Neural cell (in vitro differentiated cells): ENCODE results near the gene WRAP73. TPM values are rescaled to one million over a fixed set of nuclear protein-coding genes. Genes with fewer than 3 reads are reported as not detected.

Source experiments
- H2AFZ ChIP-seq: fragments of 200-600, 300-800 bp; sonication (generic), shearing (Covaris generic); 2 replicates; pipeline ENCODE4 v1.6.0; 2014; ENCODE audit warnings: low read depth, mild to moderate bottlenecking, antibody characterized with exemption, low read length, moderate library complexity
- H3F3A ChIP-seq: fragments of 200-600 bp; shearing (Covaris generic); 2 replicates; pipeline ENCODE4 v1.6.1; 2016; ENCODE audit warnings: mild to moderate bottlenecking, moderate library complexity, mixed read lengths, antibody characterized with exemption, low read length; ENCODE audit not compliant: insufficient read depth, poor library complexity, severe bottlenecking
- H3K27ac ChIP-seq: fragments of 200-600, 300-800 bp; sonication (generic), shearing (Covaris generic); 2 replicates; pipeline ENCODE4 v1.5.1; 2014; ENCODE audit warnings: mild to moderate bottlenecking, low read length, moderate library complexity
- H3K27me3 ChIP-seq: fragments of 300-800, 200-600 bp; sonication (generic), shearing (Covaris generic); 2 replicates; pipeline ENCODE4 v1.6.0; 2014; ENCODE audit warnings: mild to moderate bottlenecking, low read depth, low read length, moderate library complexity; ENCODE audit not compliant: insufficient read depth
- H3K36me3 ChIP-seq: fragments of 300-800, 200-600 bp; sonication (generic), shearing (Covaris generic); 2 replicates; pipeline ENCODE4 v1.5.1; 2014; ENCODE audit warnings: mild to moderate bottlenecking, antibody characterized with exemption, low read length, moderate library complexity; ENCODE audit not compliant: insufficient read depth
- H3K4me2 ChIP-seq: fragments of 300-800, 200-600 bp; sonication (generic), shearing (Covaris generic); 2 replicates; pipeline ENCODE4 v1.6.0; 2014; ENCODE audit warnings: mild to moderate bottlenecking, low read length
- H3K4me3 ChIP-seq: fragments of 300-800, 200-600 bp; sonication (generic), shearing (Covaris generic); 2 replicates; pipeline ENCODE4 v1.5.1; 2014; ENCODE audit warnings: mild to moderate bottlenecking, low read length, moderate library complexity
- H3K79me2 ChIP-seq: fragments of 200-600 bp; shearing (Covaris generic); replicated peaks from 2 replicates; pipeline ENCODE4 v1.6.0; 2014; ENCODE audit warnings: mild to moderate bottlenecking, low read length, moderate library complexity; ENCODE audit not compliant: insufficient read depth
- H3K9ac ChIP-seq: fragments of 300-800, 200-600 bp; sonication (generic), shearing (Covaris generic); 2 replicates; pipeline ENCODE4 v1.6.1; 2016; ENCODE audit warnings: mild to moderate bottlenecking, low read length, mixed read lengths
- H3K9me2 ChIP-seq: fragments of 200-600 bp; shearing (Covaris generic); 2 replicates; pipeline ENCODE4 v1.6.1; 2016; ENCODE audit warnings: mild to moderate bottlenecking, low read length, mixed read lengths; ENCODE audit not compliant: insufficient read depth
- H3K9me3 ChIP-seq: fragments of 200-600, 300-800 bp; sonication (generic), shearing (Covaris generic); 2 replicates; pipeline ENCODE4 v1.6.1; 2016; ENCODE audit warnings: mild to moderate bottlenecking, mixed run types, low read length, moderate library complexity, mixed read lengths
- H4K20me1 ChIP-seq: fragments of 200-600 bp; shearing (Covaris generic); 2 replicates; pipeline ENCODE4 v1.6.1; 2016; ENCODE audit warnings: mild to moderate bottlenecking, mixed run types; ENCODE audit not compliant: insufficient read depth
- EP300 ChIP-seq: fragments of 450-650 bp; conservative IDR thresholded peaks from 2 replicates; pipeline ENCODE4 v1.6.1; 2014; ENCODE audit warnings: antibody characterized with exemption, mild to moderate bottlenecking, moderate library complexity; ENCODE audit not compliant: poor library complexity, severe bottlenecking
- EZH2 ChIP-seq: fragments of 200-600, 300-800 bp; shearing (Covaris generic), sonication (generic); IDR thresholded peaks from 2 replicates; pipeline ENCODE4 v1.6.1; 2014; ENCODE audit warnings: antibody characterized with exemption, low read length, borderline replicate concordance, mild to moderate bottlenecking; ENCODE audit not compliant: insufficient read depth, poor library complexity, severe bottlenecking
- MXI1 ChIP-seq: fragments of 450-650 bp; conservative IDR thresholded peaks from 2 replicates; pipeline ENCODE4 v1.6.1; 2014; ENCODE audit warnings: antibody characterized with exemption, mild to moderate bottlenecking; ENCODE audit not compliant: poor library complexity, severe bottlenecking
- POLR2AphosphoS5 ChIP-seq: IDR thresholded peaks from 2 replicates; pipeline ENCODE4 v1.6.1; 2012
- RAD21 ChIP-seq: fragments of 450-650 bp; conservative IDR thresholded peaks from 2 replicates; pipeline ENCODE4 v1.6.1; 2014; ENCODE audit warnings: antibody characterized with exemption, mild to moderate bottlenecking, moderate library complexity
- SMC3 ChIP-seq: fragments of 450-650 bp; conservative IDR thresholded peaks from 2 replicates; pipeline ENCODE4 v1.6.1; 2014; ENCODE audit warnings: antibody characterized with exemption, mild to moderate bottlenecking, moderate library complexity; ENCODE audit not compliant: poor library complexity
- TAF1 ChIP-seq: IDR thresholded peaks from 2 replicates; pipeline ENCODE4 v1.6.1; 2012; ENCODE audit warnings: low read depth
- polyA plus RNA-seq: library from polyadenylated mRNA; depleted of rRNA; stranded (reverse); fragments of >200 nt; gene quantifications from 2 replicates; pipeline ENCODE4 v1.2.3, GENCODE V29; 2014
- TF ChIP-seq, protein P1 (sequence below): IDR thresholded peaks from 2 replicates; pipeline ENCODE4 v1.6.1; 2012; ENCODE audit warnings: borderline replicate concordance
- TF ChIP-seq, protein P2 (sequence below): fragments of 450-650 bp; IDR thresholded peaks from 2 replicates; pipeline ENCODE4 v1.5.1; 2014; ENCODE audit warnings: antibody characterized with exemption, mild to moderate bottlenecking, moderate library complexity; ENCODE audit not compliant: poor library complexity, severe bottlenecking

WRAP73 gene
- polyA plus RNA-seq, 1 donor from 2014 or later = 32.9 TPM

DNA sequence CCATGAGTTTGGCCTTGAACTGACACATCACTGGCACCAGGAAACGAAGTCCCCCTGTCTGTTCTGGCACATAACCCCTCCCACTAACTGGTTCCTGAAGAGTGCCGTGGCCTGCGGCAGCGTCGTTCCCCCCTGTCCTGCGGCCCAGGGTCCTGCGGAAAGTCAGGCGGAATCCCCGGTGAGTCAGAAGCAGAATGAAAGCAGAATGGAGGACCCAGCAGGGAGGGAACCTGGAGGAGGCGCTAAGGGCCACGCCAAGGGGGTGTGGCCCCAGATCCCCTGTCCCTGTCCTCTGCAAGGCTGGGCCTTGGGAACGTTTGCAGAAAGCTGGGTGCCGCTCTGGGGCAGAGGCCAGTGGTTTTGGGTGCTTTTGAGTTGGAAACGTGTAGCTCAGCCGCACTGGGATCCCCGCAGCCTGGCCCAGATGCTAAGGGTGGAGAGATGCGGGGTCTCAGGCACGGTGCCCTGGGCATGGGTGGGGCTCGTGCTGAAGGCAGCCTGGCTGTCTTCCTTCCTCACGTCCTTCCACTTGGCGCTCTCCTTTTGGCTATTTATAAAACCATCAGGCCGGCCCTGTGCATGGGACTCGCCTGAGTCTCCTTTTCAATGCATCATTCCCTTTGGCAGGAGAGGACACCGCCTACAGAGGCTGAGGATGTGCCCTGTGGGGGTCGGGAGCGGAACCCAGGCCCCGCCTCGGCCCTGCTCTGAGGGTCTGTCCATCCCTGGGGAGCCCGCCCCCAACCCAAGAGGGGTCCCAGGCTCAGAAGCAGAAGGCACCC, 38.6 kb upstream of the WRAP73 start:
- no peaks in the 10 kb centered on the region for H3K9me2 ChIP-seq
- H3K27me3 ChIP-seq = no peaks in the 10 kb centered on the region
- no peak overlapping the region for H3K27ac ChIP-seq
- H3K9me3 ChIP-seq = no peaks in the 10 kb centered on the region
- H3K36me3 ChIP-seq = no peaks in the 10 kb centered on the region
- no peaks in the 10 kb centered on the region for H4K20me1 ChIP-seq
- TF ChIP-seq TAF1 (no peak), RAD21 (no peak), SMC3 (no peak), POLR2AphosphoS5 (no peak), EZH2 (no peak), MXI1 (no peak), EP300 (no peak)
- TF ChIP-seq, protein P1, sequence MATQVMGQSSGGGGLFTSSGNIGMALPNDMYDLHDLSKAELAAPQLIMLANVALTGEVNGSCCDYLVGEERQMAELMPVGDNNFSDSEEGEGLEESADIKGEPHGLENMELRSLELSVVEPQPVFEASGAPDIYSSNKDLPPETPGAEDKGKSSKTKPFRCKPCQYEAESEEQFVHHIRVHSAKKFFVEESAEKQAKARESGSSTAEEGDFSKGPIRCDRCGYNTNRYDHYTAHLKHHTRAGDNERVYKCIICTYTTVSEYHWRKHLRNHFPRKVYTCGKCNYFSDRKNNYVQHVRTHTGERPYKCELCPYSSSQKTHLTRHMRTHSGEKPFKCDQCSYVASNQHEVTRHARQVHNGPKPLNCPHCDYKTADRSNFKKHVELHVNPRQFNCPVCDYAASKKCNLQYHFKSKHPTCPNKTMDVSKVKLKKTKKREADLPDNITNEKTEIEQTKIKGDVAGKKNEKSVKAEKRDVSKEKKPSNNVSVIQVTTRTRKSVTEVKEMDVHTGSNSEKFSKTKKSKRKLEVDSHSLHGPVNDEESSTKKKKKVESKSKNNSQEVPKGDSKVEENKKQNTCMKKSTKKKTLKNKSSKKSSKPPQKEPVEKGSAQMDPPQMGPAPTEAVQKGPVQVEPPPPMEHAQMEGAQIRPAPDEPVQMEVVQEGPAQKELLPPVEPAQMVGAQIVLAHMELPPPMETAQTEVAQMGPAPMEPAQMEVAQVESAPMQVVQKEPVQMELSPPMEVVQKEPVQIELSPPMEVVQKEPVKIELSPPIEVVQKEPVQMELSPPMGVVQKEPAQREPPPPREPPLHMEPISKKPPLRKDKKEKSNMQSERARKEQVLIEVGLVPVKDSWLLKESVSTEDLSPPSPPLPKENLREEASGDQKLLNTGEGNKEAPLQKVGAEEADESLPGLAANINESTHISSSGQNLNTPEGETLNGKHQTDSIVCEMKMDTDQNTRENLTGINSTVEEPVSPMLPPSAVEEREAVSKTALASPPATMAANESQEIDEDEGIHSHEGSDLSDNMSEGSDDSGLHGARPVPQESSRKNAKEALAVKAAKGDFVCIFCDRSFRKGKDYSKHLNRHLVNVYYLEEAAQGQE = no peak
- TF ChIP-seq, protein P2, sequence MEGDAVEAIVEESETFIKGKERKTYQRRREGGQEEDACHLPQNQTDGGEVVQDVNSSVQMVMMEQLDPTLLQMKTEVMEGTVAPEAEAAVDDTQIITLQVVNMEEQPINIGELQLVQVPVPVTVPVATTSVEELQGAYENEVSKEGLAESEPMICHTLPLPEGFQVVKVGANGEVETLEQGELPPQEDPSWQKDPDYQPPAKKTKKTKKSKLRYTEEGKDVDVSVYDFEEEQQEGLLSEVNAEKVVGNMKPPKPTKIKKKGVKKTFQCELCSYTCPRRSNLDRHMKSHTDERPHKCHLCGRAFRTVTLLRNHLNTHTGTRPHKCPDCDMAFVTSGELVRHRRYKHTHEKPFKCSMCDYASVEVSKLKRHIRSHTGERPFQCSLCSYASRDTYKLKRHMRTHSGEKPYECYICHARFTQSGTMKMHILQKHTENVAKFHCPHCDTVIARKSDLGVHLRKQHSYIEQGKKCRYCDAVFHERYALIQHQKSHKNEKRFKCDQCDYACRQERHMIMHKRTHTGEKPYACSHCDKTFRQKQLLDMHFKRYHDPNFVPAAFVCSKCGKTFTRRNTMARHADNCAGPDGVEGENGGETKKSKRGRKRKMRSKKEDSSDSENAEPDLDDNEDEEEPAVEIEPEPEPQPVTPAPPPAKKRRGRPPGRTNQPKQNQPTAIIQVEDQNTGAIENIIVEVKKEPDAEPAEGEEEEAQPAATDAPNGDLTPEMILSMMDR = no peak
- H3F3A ChIP-seq = no peaks in the 10 kb centered on the region
- no peak overlapping the region for H3K9ac ChIP-seq
- H3K4me2 ChIP-seq = no peak overlapping the region
- no peak overlapping the region for H2AFZ ChIP-seq
- no peak overlapping the region for H3K4me3 ChIP-seq
- H3K79me2 ChIP-seq = no peaks in the 10 kb centered on the region

DNA sequence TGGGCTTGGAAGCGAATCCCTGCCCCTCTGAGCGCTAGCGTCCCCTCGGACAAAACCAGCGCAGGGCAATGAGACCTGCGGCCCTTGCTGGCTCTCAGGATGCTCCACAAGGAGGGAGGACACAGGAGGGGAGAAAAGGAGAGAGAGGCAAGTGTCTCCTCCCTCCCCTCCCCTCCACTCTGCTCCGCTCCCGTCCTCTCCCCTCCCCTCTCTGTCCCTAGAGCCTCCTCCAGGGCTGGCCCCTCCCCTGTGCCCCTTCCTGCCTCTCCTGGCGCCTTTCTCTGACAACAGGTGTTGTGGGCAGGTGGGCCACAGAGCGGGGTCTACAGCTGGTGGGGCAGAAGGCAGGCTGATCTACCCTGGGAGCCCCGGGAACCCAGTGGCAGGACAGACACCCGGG, 37.6 kb upstream of the WRAP73 start:
- H3K9me3 ChIP-seq = no peaks in the 10 kb centered on the region
- H3K79me2 ChIP-seq = no peaks in the 10 kb centered on the region
- H2AFZ ChIP-seq = no peak overlapping the region
- no peak overlapping the region for H3K4me3 ChIP-seq
- no peak overlapping the region for H3K4me2 ChIP-seq
- H3K27me3 ChIP-seq = no peaks in the 10 kb centered on the region
- H3K27ac ChIP-seq = no peak overlapping the region
- no peaks in the 10 kb centered on the region for H4K20me1 ChIP-seq
- no peaks in the 10 kb centered on the region for H3K36me3 ChIP-seq
- no peaks in the 10 kb centered on the region for H3K9me2 ChIP-seq
- no peaks in the 10 kb centered on the region for H3F3A ChIP-seq
- TF ChIP-seq POLR2AphosphoS5 (no peak), MXI1 (no peak), EP300 (no peak), RAD21 (no peak), EZH2 (no peak), SMC3 (no peak), TAF1 (no peak)
- TF ChIP-seq, protein P2 = no peak
- TF ChIP-seq, protein P1 = no peak
- H3K9ac ChIP-seq = no peak overlapping the region
